Tibial nerve (tissue), 4 donors: ENCODE measurements around the gene KRTAP5-5.

ENCODE experiments used
- EP300 ChIP-seq, 2 donors: sonication (generic); formaldehyde crosslinking; IDR thresholded peaks; one replicate each; pipeline ENCODE4 v1.6.1; 2017; ENCODE audit warnings: antibody characterized with exemption in 2 of 2, mild to moderate bottlenecking in 1 of 2
- TF ChIP-seq, protein P1 (sequence below), 5 experiments: fragments of 200-600 bp in 3 of 5; fragments of 450-650 bp in 2 of 5; sonication (generic) in 3 of 5; IDR thresholded peaks; one replicate each; pipeline ENCODE4 v1.5.1; 2016 to 2019; ENCODE audit warnings: antibody characterized with exemption in 5 of 5, mild to moderate bottlenecking in 3 of 5, moderate library complexity in 2 of 5

DNA sequence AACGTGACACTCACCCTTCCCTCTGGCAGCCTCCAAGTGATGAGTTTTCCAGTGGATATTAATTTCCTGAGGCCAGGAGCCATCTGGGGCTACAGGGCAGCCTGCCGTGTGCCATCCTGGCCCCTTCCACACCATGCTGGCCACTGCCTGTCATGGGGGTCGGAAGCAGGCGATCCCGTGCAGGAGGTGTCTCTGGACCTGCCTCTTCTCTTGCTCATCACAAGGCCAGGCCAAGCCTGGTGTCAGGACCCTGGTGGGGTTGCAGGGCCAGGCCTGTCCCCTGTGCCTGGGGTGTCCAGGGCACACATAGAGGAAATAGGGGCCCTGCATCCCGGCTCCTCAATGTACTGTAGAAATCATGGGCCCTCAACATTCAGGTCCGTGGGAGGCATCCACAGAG is 24.9 kb upstream of the KRTAP5-5 start:
- TF ChIP-seq, protein P1, sequence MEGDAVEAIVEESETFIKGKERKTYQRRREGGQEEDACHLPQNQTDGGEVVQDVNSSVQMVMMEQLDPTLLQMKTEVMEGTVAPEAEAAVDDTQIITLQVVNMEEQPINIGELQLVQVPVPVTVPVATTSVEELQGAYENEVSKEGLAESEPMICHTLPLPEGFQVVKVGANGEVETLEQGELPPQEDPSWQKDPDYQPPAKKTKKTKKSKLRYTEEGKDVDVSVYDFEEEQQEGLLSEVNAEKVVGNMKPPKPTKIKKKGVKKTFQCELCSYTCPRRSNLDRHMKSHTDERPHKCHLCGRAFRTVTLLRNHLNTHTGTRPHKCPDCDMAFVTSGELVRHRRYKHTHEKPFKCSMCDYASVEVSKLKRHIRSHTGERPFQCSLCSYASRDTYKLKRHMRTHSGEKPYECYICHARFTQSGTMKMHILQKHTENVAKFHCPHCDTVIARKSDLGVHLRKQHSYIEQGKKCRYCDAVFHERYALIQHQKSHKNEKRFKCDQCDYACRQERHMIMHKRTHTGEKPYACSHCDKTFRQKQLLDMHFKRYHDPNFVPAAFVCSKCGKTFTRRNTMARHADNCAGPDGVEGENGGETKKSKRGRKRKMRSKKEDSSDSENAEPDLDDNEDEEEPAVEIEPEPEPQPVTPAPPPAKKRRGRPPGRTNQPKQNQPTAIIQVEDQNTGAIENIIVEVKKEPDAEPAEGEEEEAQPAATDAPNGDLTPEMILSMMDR (IDR thresholded peaks at IDR 0.05), result no peak
- no peak for TF ChIP-seq EP300 (IDR thresholded peaks at IDR 0.05)
